ENCODE measurements around the gene TGFB2.

TGFB2 gene

DNA sequence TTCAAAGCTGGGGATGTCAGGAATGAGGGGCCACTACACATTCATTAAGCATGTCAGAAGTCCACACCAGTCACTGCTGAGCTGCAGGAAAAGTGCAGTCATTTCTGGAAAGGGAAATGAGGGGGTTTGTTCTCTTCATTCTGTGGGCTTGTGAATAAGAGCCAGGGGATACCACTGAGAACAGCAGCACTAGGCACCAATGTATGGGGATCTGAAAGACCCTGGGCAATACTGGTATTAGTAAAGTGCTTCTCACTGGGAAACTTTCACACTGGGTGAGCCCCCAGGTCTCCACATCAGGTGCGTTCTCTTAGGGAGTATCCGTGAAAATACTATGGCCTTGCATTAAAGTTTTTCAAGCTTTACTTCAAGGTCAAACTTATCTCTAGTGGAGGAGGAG is 49.9 kb downstream of the TGFB2 start:
- DNase-seq: no peak

DNA sequence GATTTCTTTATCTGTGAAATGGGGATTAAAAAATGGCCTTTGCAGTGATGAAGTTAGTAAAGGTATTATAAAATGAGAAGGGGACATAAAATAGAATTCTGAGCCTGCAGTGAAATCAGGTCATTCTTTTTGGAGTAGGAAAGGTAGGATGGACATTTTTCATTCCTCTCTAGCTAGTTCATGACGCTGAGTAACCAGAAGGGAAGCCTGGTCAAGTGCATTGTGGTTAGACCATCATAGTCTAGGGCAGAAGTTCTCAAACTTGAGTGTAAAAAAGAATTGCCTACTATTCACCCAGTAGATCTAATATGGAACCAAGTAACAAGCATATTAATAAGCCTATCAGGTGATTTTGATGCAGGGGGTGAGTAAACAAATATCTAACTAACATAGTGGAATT is 50.8 kb downstream of the TGFB2 start:
- no peak for DNase-seq

- no peak for DNase-seq
Measured at GRCh38 chr1:218397752-218398339, 52.7 kb downstream of the TGFB2 start.

DNA sequence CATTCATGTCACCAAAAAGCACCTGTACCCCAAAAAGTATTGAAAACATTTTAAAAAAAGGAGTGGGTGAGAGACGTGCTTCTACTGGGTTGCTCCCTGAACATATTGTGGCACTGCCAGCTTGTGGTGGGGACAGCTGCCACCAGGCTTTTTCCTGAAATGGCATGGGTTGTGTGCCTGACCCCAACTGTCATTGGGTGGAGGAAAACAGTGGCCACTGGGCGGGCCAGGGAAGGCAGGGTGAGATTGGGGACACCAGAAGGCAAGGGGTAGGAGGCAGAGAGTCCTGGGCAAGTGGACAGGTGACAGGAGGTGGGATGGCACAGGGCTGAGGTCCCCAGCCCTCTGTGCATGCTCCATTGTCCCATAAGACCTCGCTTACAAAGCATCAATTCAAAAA is 55.5 kb downstream of the TGFB2 start:
- no peak for DNase-seq

GRCh38 chr1:218401441-218401997 is 56.4 kb downstream of the TGFB2 start:
- no peak for DNase-seq

GRCh38 chr1:218401998-218402785 is 57.1 kb downstream of the TGFB2 start:
- DNase-seq: no peak

DNA sequence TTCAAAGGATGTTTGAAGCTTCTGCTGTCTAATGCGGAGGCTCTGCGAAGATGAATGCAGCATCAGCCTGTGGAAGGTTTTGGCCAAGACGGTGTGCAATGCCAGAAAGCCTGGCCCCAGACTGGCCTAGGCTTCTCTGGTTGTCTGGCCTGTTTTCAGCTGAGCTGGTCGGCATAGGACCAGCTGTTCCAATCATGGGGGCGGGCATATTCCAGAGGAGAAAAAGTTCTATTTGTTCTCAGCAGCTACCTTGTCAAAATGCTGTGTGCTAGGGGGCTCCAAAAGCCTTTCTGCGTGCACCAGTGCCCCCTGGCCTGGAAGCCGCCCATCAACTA is 57.6 kb downstream of the TGFB2 start:
- DNase-seq: no peak

DNA sequence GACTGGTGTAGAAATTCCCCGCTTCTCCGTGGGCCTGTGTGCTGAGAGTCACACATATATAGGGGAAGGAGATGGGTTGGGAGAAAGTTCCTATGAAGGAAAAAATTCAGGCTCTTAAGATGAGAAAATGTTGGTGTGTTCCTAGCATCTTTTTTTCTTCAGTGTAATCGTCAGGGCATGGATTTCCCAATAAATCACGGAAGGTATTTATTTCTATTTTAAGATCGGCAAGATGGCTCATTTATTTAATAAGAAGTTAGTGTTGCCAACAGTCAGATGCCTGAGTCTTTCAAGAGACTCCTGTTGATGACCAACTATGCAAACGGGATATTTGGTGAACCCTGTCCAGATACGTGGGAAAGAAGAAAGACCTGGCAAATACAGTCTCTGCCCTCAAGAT is 58.2 kb downstream of the TGFB2 start:
- DNase-seq: no peak

GRCh38 chr1:218407630-218408029 is 62.5 kb downstream of the TGFB2 start:
- DNase-seq: no peak

DNA sequence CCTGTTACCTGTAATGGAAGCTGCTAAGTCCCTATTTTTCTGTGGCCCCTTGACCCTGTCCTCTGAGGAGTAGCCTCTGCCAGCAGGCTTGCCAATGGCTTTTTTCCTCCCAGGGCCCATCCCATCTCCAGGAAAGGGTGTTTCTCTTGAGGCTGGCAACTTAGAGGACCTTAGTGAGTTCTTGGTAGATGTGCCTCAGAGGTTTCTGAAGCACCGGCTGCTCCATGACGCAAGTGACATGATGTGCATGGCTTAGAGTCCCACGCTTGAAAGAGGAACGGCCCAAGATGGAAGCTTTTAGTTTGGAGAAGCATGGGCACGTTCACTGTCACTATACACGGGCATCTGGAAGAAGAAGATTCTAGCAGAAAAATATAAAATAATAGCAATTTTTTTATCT is 63.0 kb downstream of the TGFB2 start:
- DNase-seq: no peak

GRCh38 chr1:218408942-218409341 is 63.8 kb downstream of the TGFB2 start:
- no peak for DNase-seq

DNA sequence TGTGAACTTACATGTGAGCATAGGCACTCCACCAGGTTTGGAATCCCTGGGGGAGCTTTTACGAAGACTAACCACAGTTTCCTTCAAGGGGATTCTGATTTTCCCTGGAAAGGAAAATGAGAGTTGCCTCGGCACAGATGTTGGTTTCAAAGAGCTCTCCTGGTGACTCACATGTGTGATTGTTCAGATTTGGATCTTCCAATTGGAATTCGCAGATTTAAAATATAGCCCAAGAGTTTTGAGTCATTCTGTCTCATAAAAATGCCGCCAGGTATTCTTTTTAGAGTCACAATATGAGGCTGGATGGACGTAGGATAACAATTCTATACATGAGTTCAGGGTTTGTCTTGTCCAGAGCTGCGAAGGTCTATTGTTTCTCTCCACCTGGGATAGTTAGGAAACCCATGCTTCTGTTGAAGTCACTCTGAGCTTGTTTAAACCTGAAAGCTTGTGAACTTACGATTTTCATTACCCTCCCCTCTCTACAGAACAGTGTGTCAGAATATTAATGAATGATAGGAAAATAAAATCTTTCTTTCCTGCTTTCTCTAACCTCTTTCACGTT is 64.9 kb downstream of the TGFB2 start:
- DNase-seq: no peak

GRCh38 chr1:218411101-218411500 is 66.0 kb downstream of the TGFB2 start:
- DNase-seq: no peak

DNA sequence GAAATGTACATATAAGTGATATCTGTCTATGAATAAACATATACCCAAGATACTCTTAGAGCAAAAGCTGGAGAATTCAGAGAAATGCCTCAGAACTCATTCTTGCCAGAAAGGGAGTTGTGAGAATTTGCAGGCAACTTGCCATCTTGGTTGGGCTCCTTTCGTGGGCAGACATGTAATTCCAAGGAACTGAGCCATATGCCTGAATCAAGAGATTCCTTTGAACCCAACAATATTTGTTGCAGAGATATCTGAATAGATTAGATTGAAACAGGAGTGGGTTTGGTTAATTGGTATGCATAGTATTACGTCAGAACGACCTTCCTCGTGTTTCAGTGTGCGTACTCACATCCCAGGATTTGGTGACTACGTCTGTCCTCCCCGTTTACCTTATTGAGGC is 67.0 kb downstream of the TGFB2 start:
- no peak for DNase-seq

DNA sequence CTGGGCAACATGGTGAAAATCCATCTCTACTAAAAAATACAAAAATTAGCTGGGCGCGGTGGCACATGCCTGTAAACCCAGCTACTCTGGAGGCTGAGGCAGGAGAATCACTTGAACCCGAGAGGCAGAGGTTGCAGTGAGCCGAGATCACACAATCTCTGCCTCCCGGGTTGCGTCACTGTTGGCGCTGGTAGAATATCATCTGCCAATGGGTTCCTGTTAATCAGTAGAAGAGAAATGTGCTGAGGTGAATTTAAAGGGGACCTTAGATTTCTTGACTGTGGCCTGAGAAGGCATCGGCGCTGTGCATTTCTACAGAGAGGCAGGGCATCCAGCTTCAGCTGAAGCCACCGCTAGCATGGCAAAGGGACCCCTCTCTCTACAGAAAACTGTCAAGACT is 68.0 kb downstream of the TGFB2 start:
- no peak for DNase-seq

- no peak for DNase-seq
Measured at GRCh38 chr1:218414060-218414728, 69.1 kb downstream of the TGFB2 start.

- no peak for DNase-seq
Measured at GRCh38 chr1:218415726-218416125, 70.6 kb downstream of the TGFB2 start.

- DNase-seq: no peak
Measured at GRCh38 chr1:218421531-218421930, 76.4 kb downstream of the TGFB2 start.

GRCh38 chr1:218424502-218424901 is 79.4 kb downstream of the TGFB2 start:
- DNase-seq: no peak

DNA sequence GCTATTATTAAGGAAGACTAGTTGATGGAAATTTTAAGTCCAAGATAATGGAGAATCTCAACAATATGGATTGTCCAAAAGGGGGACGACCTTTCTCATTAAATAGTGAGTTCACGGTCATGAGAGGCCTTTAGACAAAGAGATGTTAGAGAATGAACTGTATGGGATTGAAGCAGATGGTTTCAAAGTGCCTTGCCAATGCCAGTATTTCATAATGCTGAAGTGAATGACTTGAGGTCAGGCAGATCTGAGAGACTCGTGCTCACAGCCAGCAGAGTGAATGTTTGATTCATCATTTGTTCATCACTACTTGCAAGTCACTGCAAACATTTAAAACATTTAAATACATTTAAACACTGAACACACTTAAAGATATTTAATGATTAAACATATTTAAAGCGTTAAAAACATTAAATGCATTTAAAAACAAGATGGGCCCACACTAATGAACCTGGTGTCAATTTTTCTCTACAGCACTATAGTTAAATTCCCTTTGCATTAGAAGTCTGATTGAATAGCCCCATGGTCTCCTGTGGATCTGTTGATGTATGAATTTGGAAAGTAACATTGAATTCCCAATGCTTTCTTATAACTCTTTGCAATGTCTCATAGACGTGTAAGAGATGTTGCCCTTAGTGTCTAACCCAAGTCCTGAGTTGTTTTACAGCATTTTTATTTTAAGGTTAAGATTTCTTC is 80.7 kb downstream of the TGFB2 start:
- DNase-seq: no peak

- DNase-seq: no peak
Measured at GRCh38 chr1:218426343-218426657, 81.2 kb downstream of the TGFB2 start.

DNA sequence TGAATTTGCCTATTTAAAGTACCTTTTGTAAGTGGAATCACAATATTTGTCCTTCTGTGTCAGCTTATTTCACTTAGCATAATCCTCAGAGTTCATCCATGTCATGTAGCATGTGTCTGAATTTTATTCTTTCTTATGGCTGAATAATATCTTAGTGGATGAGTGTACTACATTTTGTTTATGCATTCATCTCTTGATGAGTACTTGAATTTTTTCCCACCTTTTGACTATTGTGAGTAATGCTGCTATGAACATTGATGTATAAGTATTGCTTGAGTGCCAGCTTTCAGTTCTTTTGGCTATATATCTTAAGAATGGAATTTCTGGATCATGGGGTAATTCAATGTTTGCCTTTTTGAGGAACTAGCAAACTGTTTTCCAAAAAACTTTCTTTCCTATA is 84.2 kb downstream of the TGFB2 start:
- DNase-seq: no peak

DNA sequence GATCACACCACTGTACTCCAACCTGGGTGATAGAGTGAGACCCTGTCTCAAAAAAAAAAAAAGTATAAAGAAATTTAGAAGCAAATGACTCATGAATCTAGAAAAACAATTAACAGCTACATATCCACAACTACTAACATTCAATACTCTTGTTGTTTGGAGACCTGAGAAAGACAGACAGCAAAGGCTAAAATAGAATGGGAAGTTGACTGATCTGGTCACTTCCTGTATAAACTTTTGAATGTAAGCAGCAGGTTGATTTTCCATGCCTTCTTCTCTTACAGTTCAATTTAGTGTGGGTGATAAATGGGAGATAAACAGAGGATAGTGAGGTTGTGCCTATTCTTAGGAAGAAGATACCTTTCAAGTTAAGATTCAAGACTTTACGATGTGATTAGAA is 85.2 kb downstream of the TGFB2 start:
- no peak for DNase-seq
